ENCODE measurements around the gene SPRED1.

The SPRED1 gene

GRCh38 chr15:38285456-38285855 is 32.8 kb downstream of the SPRED1 start:
- DNase-seq, result no peak

DNA sequence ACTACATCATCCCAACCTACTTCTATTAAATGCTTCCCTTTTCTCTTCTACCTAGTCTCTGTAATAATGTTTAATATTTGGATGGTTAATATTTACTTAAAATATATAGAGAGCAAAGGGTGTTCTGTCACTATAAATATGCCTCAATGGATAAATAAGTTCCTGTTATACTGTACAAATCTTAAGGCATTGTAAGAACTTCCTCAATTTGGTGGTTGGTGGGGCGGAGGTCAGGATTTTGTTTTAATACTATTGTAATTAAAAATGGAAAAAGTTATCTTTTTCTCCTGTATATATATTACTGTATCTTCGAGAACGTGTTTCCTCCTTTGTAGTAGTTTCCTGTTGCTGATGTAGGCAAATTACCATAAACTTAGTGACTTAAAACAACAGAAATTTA is 41.5 kb downstream of the SPRED1 start:
- DNase-seq, result no peak

- no peak for DNase-seq
These were observed 45.2 kb downstream of the SPRED1 start for GRCh38 chr15:38297623-38298388.

DNA sequence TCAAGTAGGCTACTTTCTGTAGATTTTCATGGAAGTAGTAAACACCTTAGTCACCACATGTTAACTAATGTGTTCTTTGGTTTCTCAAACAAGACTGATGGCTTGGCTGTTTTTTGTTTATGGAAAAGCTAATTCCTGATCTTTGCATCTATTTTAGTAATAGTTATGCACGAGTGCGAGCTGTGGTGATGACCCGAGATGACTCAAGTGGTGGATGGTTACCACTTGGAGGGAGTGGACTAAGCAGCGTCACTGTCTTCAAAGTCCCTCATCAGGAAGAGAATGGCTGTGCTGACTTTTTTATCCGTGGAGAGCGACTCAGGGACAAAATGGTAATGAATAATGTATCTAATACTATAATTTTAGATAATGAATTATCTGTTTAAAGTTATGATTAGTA is 46.6 kb downstream of the SPRED1 start:
- DNase-seq, result no peak

- DNase-seq, result no peak
These were observed 47.8 kb downstream of the SPRED1 start for GRCh38 chr15:38300395-38300794.

DNA sequence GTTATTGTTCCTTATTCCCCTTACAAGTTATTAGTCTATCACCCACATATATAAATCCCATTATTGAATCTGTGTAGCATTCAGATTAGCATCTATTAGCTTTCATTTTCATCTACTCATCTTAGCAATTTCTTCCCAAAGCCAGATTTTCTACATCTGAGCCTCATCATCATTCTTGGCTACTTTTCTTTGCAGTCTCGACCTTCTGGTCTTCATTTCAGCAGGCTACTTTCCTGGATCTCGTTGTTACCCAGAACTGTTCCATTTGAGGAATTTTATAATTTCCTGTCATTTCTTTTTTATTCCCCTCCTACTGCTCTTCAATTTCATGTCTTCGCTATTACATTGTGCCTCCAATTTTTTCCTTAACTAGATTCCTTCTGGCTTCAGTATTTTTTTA is 51.8 kb downstream of the SPRED1 start:
- DNase-seq, result no peak

DNA sequence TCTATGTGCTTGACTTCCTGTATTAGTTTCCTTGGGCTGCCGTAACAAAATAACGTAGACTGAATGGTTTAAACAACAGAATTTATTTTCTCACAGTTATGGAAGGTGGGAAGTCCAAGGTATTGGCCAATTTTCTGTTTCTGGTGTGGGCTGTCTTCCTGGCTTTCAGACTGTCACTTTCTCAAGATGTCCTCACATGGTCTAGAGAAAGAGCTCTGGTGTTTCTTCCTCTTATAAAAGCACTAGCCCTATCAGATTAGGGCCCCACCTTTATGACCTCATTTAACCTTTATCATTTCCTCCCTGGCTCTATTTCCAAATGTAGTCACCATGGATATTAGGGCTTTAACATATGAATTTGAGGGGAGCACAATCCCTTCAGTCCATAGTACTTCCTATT is 54.6 kb downstream of the SPRED1 start:
- no peak for DNase-seq

- DNase-seq, result no peak
These were observed 55.4 kb downstream of the SPRED1 start for GRCh38 chr15:38307861-38308641.

DNA sequence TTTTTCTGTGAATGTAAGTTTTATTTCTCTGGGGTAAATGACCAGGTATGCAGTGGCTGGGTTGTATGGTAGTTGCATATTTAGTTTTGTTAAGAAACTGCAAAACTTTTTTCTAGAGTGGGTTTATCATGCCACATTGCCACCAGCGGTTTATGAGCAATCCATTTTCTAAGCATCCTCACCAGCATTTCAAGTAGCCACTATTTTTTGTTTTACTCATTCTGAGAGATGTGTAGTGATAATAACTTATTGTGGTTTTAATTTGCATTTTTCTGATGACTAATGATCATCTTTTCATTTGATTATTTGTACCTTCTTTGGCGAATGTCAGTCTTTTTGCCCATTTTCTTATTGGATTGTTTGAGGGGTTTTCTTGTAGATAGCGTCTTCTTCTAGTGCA is 56.2 kb downstream of the SPRED1 start:
- DNase-seq, result no peak

GRCh38 chr15:38312190-38312589 is 59.6 kb downstream of the SPRED1 start:
- DNase-seq, result no peak

GRCh38 chr15:38316311-38316710 is 63.7 kb downstream of the SPRED1 start:
- no peak for DNase-seq

DNA sequence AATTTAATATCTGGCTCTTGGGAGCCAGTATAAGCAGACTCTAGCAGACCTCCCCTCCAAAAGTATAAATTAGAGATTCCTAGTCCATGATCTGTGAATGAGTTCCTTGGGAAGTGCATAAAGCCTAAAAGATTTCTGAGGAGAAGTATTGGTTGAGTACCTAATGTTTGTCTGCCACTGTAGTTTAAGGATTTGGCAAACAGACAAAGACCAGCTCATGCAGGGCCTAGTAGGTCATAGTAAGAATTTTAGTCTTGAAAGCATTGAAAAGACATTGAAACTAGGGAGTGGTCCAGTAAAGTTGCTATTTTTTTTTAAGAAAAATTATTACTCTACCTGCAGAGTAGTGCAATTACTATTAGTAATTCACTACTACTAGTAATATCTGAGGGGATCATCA is 67.5 kb downstream of the SPRED1 start:
- DNase-seq, result no peak

DNA sequence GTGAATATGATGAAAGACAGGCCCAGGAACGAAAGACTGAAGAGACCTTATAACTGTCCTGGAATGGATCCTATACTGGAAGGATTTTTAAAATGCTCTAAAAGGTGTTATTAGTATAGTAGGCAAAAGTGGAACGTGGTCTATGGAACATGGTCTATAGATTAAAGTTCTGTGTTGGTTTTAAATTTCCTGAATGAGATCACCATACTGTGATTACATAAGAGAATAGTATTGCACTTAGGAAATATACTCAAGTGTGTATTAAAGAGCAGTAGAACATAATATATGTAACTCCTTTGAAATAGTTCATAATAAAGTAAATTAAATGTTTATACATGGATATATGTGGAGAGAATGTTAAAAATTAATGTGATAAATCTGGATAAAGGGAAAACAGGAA is 68.2 kb downstream of the SPRED1 start:
- no peak for DNase-seq

DNA sequence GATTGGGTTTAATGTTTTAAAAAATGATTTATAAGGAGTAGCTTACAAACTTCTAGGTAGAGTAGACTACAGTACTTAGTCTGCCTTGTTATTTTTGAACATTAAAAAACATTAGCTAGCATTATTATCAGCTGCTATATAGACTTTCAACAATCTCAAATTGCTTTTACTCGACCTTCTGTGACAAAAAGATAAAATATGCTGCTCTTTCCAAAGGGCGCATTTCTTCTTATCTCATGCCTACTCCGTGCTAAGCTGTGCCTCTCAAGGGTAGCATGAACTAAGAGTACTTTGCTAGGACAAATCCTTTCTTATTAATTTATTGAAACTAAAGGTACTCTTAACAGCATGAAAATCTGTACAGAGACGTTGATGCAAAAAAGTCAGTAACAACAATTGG is 71.3 kb downstream of the SPRED1 start:
- no peak for DNase-seq

DNA sequence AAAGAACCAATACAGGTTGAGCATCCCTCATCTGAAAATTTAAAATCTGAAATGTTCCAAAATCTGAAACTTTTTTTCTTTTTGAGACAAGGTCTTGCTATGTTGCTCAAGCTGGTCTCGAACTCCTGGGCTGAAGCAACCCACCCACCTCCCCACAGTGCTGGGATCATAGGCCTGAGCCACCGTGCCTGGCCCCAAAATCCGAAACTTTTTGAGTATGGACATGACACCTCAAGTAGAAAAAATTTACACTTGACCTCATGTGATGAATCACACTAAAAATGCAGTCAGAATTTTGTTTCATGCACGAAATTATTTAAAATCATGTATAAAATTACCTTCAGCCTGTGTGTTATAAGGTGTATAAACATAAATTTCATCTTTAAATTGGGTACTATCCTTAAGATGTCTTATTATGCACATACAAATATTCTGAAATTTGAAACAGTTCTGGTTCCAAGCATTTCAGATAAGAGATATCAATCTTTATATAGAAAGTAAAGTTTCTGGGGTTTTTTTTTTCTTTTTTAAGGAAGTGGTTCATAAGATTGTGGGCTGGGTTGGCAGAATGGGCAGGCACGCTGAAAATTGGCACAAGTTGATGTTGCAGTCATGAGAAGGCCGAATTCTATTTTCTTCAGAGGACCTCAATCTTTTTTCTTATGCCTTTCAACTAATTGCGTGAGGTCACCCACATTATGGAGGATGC is 72.5 kb downstream of the SPRED1 start:
- no peak for DNase-seq

DNA sequence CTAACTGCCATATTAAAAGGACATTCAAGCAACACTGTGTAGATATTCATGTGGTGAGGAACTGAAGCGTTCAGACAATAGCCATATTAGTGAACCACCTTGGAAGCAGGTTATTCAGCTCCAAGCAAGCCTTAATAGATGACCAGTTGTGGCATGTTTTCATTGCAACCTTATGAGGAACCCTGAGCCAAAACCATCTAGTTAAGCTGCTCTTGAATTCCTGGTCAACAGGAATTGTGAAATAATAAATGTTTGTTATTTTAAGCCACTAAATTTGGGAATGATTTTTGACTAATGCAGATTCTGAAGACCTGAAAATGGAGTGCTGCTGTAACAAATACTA is 73.0 kb downstream of the SPRED1 start:
- DNase-seq, result no peak

DNA sequence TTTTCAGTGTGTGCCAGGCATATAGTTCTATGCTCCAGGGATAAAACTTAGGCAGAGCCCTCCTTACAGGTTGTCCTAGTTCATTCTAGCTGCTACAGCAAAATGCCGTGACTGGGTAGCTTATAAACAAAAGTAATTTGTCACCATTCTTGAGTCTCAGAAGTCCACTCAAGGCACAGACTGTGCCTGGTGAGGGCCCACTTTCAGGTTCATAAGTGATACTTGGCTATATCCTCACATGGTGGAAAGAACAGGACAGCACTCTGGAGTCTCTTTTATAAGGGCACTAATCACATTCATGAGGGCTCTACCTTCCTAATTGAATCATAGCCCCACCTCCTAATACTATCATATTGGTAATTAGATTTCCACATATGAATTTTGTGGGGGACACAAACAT is 80.1 kb downstream of the SPRED1 start:
- no peak for DNase-seq

GRCh38 chr15:38335116-38335515 is 82.5 kb downstream of the SPRED1 start:
- DNase-seq, result no peak

GRCh38 chr15:38344351-38344750 is 91.7 kb downstream of the SPRED1 start:
- DNase-seq, result no peak

- no peak for DNase-seq
These were observed 96.6 kb downstream of the SPRED1 start for GRCh38 chr15:38349251-38349650.

- DNase-seq, result no peak
These were observed 98.8 kb downstream of the SPRED1 start for GRCh38 chr15:38351466-38351865.

- peak; percentile 35 for DNase-seq
These were observed 101.8 kb downstream of the SPRED1 start for GRCh38 chr15:38354315-38354929.

- no peak for DNase-seq
These were observed 109.7 kb downstream of the SPRED1 start for GRCh38 chr15:38362355-38362754.

GRCh38 chr15:38367476-38367875 is 114.8 kb downstream of the SPRED1 start:
- DNase-seq, result no peak
